HEK293 (cell line): Measurements from ENCODE around the gene RILP.

ENCODE experiments used
- CTCF ChIP-seq: fragments of 450-650 bp; formaldehyde crosslinking; IDR thresholded peaks from 2 replicates; pipeline ENCODE4 v1.5.1; 2016; ENCODE audit warnings: missing biosample characterization, missing genetic modification characterization
- ZNF610 ChIP-seq: fragments of 450-650 bp; formaldehyde crosslinking; IDR thresholded peaks from 2 replicates; pipeline ENCODE4 v1.5.1; 2016; ENCODE audit warnings: missing biosample characterization, missing genetic modification characterization, borderline replicate concordance
- ZSCAN30 ChIP-seq: fragments of 450-650 bp; IDR thresholded peaks from 2 replicates; pipeline ENCODE4 v1.5.1; 2018; ENCODE audit warnings: missing biosample characterization, mild to moderate bottlenecking, missing genetic modification characterization, moderate library complexity

GRCh38 chr17:1630662-1631061 is 19.0 kb downstream of the RILP start:
- TF ChIP-seq CTCF (tag by site-specific recombination) (no peak), ZSCAN30 (tag by site-specific recombination) (no peak), ZNF610 (tag by site-specific recombination) (no peak)
